Astrocyte (in vitro differentiated cells and primary cell): Measurements from ENCODE around the gene CORIN.

Experiments
- EZH2 ChIP-seq: IDR thresholded peaks from 2 replicates; pipeline ENCODE4 v1.6.1; 2012; ENCODE audit warnings: mild to moderate bottlenecking, low read length, inconsistent platforms; ENCODE audit not compliant: insufficient read depth
- TF ChIP-seq, protein P1 (sequence below): IDR thresholded peaks from 2 replicates; pipeline ENCODE4 v1.5.1; 2011; ENCODE audit warnings: low read depth, mild to moderate bottlenecking, inconsistent platforms, low read length, moderate library complexity; ENCODE audit not compliant: insufficient read depth

DNA sequence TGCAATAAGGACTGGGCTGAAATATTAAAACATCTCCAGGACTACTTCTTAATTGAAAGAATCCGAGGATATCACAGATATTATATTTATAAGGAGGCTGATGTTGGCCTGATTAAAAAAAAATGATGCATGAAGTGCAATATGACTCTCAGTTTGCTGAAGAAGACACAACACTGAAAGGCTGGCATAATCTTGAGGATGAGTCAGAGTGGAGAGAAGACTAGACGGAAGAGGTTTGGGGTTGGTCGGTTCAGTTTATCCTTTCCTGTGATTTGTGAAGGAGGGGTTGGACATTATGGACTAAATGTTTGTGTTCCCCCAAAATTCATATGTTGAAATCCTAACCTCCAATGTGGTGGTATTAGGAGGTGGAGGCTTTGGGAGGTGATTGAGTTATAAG, 170.3 kb downstream of the CORIN start:
- TF ChIP-seq, protein P1, sequence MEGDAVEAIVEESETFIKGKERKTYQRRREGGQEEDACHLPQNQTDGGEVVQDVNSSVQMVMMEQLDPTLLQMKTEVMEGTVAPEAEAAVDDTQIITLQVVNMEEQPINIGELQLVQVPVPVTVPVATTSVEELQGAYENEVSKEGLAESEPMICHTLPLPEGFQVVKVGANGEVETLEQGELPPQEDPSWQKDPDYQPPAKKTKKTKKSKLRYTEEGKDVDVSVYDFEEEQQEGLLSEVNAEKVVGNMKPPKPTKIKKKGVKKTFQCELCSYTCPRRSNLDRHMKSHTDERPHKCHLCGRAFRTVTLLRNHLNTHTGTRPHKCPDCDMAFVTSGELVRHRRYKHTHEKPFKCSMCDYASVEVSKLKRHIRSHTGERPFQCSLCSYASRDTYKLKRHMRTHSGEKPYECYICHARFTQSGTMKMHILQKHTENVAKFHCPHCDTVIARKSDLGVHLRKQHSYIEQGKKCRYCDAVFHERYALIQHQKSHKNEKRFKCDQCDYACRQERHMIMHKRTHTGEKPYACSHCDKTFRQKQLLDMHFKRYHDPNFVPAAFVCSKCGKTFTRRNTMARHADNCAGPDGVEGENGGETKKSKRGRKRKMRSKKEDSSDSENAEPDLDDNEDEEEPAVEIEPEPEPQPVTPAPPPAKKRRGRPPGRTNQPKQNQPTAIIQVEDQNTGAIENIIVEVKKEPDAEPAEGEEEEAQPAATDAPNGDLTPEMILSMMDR = no peak
- no peak for TF ChIP-seq EZH2
